ENCODE measurements around the gene GASK1A. TPM values are rescaled to one million over a fixed set of nuclear protein-coding genes. Genes with fewer than 3 reads are reported as not detected.

GASK1A gene
- total RNA-seq, 1 donor from 2014 or later = 5.9 TPM

GRCh38 chr3:43025423-43025822, 46.3 kb downstream of the GASK1A start:
- ATAC-seq (no peak), DNase-seq (no peak)
- Histone ChIP-seq H3K27me3 (ENCODE audit: low read depth) (no peaks in the 10 kb centered on the region), H3K27ac (no peak overlapping the region), H3K4me1 (no peaks in the 10 kb centered on the region), H3K4me3 (no peak overlapping the region), H3K9me3 (no peaks in the 10 kb centered on the region), H3K36me3 (no peaks in the 10 kb centered on the region)
- no peak for TF ChIP-seq CTCF (IDR thresholded peaks at IDR 0.05)
- intact Hi-C loops (cut with DNase I) = no loop called here

GRCh38 chr3:43028001-43028400, 48.9 kb downstream of the GASK1A start:
- no peak for DNase-seq
- Histone ChIP-seq H3K27ac (no peak overlapping the region), H3K9me3 (no peaks in the 10 kb centered on the region), H3K4me1 (peaks cover 8% of the 10 kb centered on the region), H3K27me3 (ENCODE audit: low read depth) (no peaks in the 10 kb centered on the region), H3K36me3 (no peaks in the 10 kb centered on the region), H3K4me3 (no peak overlapping the region)
- TF ChIP-seq CTCF (IDR thresholded peaks at IDR 0.05) = no peak
- ATAC-seq = no peak
- intact Hi-C loops (cut with DNase I) = no loop called here

- no peaks in the 10 kb centered on the region for H3K9me3 ChIP-seq
- no peaks in the 10 kb centered on the region for H3K27me3 ChIP-seq (ENCODE audit: low read depth)
- no peaks in the 10 kb centered on the region for H3K36me3 ChIP-seq
- H3K27ac ChIP-seq = no peak overlapping the region
- intact Hi-C loops (cut with DNase I) = no loop called here
- no peak for DNase-seq
- no peak for TF ChIP-seq CTCF (IDR thresholded peaks at IDR 0.05)
- peaks cover 8% of the 10 kb centered on the region for H3K4me1 ChIP-seq
- peak; percentile 31 to 46 for ATAC-seq
- no peak overlapping the region for H3K4me3 ChIP-seq
Observed at GRCh38 chr3:43028678-43029490, 49.8 kb downstream of the GASK1A start.

GRCh38 chr3:43030162-43030935, 51.2 kb downstream of the GASK1A start:
- TF ChIP-seq CTCF (IDR thresholded peaks at IDR 0.05) = no peak
- H3K27ac ChIP-seq = no peak overlapping the region
- intact Hi-C loops (cut with DNase I) = no loop called here
- no peaks in the 10 kb centered on the region for H3K9me3 ChIP-seq
- no peaks in the 10 kb centered on the region for H3K27me3 ChIP-seq (ENCODE audit: low read depth)
- H3K4me1 ChIP-seq = peaks cover 8% of the 10 kb centered on the region
- H3K36me3 ChIP-seq = no peaks in the 10 kb centered on the region
- DNase-seq = no peak
- ATAC-seq = no peak
- H3K4me3 ChIP-seq = no peak overlapping the region

GRCh38 chr3:43031485-43031884, 52.4 kb downstream of the GASK1A start:
- H3K27ac ChIP-seq = no peak overlapping the region
- H3K4me1 ChIP-seq = peaks cover 8% of the 10 kb centered on the region
- no peaks in the 10 kb centered on the region for H3K36me3 ChIP-seq
- ATAC-seq = no peak
- intact Hi-C loops (cut with DNase I) = no loop called here
- no peak overlapping the region for H3K4me3 ChIP-seq
- no peak for DNase-seq
- no peaks in the 10 kb centered on the region for H3K27me3 ChIP-seq (ENCODE audit: low read depth)
- TF ChIP-seq CTCF (IDR thresholded peaks at IDR 0.05) = no peak
- H3K9me3 ChIP-seq = no peaks in the 10 kb centered on the region

All from lower lobe of right lung (tissue), 2 donors.